DOHH2 (cell line): Measurements from ENCODE around the gene OR10H2.

Source experiments
- H3F3A ChIP-seq: fragments of 200-600 bp; sonication (generic), shearing (Covaris generic); 2 replicates; pipeline ENCODE4 v1.6.0; 2016; ENCODE audit warnings: antibody characterized with exemption, mild to moderate bottlenecking; ENCODE audit not compliant: control insufficient read depth, insufficient read depth
- H3K27ac ChIP-seq: fragments of 200-600 bp; sonication (generic); 2 replicates; pipeline ENCODE4 v1.5.1; 2014; ENCODE audit warnings: low read depth, mild to moderate bottlenecking, low read length, moderate library complexity
- H3K27me3 ChIP-seq: fragments of 200-600 bp; sonication (generic); 2 replicates; pipeline ENCODE4 v1.6.1; 2014; ENCODE audit warnings: mild to moderate bottlenecking, low read length, mixed read lengths; ENCODE audit not compliant: control insufficient read depth
- H3K36me3 ChIP-seq: fragments of 200-600 bp; sonication (generic); 2 replicates; pipeline ENCODE4 v1.6.1; 2014; ENCODE audit warnings: mild to moderate bottlenecking, low read length, moderate library complexity, mixed read lengths; ENCODE audit not compliant: control insufficient read depth
- H3K4me1 ChIP-seq: fragments of 200-600 bp; sonication (generic); 2 replicates; pipeline ENCODE4 v1.6.1; 2014; ENCODE audit warnings: mild to moderate bottlenecking, low read length, mixed read lengths; ENCODE audit not compliant: control insufficient read depth
- H3K4me2 ChIP-seq: fragments of 200-600 bp; sonication (generic); 2 replicates; pipeline ENCODE4 v1.6.0; 2014; ENCODE audit warnings: mild to moderate bottlenecking, low read length, moderate library complexity
- H3K4me3 ChIP-seq: fragments of 200-600 bp; sonication (generic); 2 replicates; pipeline ENCODE4 v1.5.1; 2014; ENCODE audit warnings: mild to moderate bottlenecking, low read length, mixed read lengths
- H3K79me2 ChIP-seq: fragments of 200-600 bp; sonication (generic); 2 replicates; pipeline ENCODE4 v1.6.1; 2014; ENCODE audit warnings: mild to moderate bottlenecking, low read length, mixed read lengths; ENCODE audit not compliant: control insufficient read depth
- H3K9me2 ChIP-seq: fragments of 200-600 bp; sonication (generic); replicated peaks from 2 replicates; pipeline ENCODE4 v1.6.1; 2014; ENCODE audit warnings: mild to moderate bottlenecking, low read length, mixed read lengths; ENCODE audit not compliant: control insufficient read depth
- H3K9me3 ChIP-seq: fragments of 200-600 bp; sonication (generic); 2 replicates; pipeline ENCODE4 v1.6.1; 2014; ENCODE audit warnings: antibody characterized with exemption, low read length, mixed read lengths; ENCODE audit not compliant: control insufficient read depth, insufficient read depth
- H4K20me1 ChIP-seq: fragments of 200-600 bp; sonication (generic); 2 replicates; pipeline ENCODE4 v1.6.0; 2014; ENCODE audit warnings: low read depth, mild to moderate bottlenecking, antibody characterized with exemption, low read length, moderate library complexity; ENCODE audit not compliant: control insufficient read depth, insufficient read depth
- CTCF ChIP-seq: fragments of 200-600 bp; sonication (generic); IDR thresholded peaks from one replicate; pipeline ENCODE4 v1.5.1; 2014; ENCODE audit warnings: antibody characterized with exemption, mild to moderate bottlenecking, low read depth, low read length; ENCODE audit not compliant: poor library complexity, severe bottlenecking
- EZH2phosphoT487 ChIP-seq: fragments of 200-600 bp; sonication (generic); IDR thresholded peaks from 2 replicates; pipeline ENCODE4 v1.6.1; 2017; ENCODE audit warnings: borderline replicate concordance, mild to moderate bottlenecking, antibody characterized with exemption, low read length, moderate library complexity, mixed read lengths

OR10H2 gene

GRCh38 chr19:15776264-15776663 is 48.4 kb downstream of the OR10H2 start:
- Histone ChIP-seq H3K4me2 (no peak overlapping the region), H4K20me1 (no peaks in the 10 kb centered on the region), H3K9me3 (no peaks in the 10 kb centered on the region)

DNA sequence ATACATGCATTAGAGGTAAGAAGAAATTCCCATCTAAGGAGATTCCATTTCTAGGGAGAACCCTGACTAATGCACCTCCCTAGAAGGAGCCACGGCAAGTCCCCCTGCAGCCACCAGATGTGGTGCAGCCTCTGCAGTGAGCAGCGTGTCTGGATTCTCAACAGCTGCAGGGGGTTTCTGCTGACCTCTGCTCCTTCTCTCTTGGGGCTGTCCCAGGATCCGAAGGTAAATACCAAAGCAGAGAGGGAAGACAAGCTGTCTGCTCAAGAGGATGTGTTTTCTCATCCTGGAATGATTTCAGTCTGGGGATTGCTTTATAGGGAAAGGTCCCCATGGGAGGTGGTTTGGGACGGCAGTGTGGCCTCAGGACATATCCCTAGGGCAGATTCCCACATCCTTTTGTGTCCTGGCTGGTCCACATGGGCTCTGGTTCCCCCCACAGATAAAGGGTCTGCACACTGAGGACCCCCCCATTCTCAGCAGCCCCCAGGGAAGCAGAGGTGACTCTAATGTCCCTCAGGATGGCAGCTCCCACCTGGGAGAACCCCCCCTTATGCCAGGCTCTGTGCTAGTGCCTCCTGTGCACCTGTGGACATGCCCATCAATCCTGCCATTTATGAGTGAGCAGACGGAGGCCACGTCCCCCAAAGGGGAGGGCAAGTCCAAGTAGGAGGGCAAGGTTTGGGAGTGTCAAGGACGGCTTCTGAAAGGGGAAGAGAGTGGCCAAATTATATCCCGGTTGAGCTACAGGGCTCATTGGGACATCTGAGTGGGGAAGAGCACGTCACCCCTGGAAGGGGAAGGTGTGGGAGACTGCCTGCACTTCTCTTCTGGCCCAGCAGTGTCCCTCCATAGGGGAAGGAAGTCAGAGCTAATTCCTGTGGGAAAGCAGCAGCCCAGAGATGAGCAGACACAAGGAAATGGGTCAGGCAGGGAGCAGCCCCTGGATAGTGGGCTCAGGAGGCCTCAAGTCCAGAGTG is 49.5 kb downstream of the OR10H2 start:
- H3K9me2 ChIP-seq = no peaks in the 10 kb centered on the region

More at GRCh38 chr19:15776264-15776663, 48.4 kb downstream of the OR10H2 start:
- no peak overlapping the region for H3K27ac ChIP-seq
- H3K4me3 ChIP-seq = no peak overlapping the region
- no peaks in the 10 kb centered on the region for H3K4me1 ChIP-seq
- TF ChIP-seq EZH2phosphoT487 = no peak
- no peak for TF ChIP-seq CTCF
- H3K27me3 ChIP-seq = no peaks in the 10 kb centered on the region
- no peaks in the 10 kb centered on the region for H3K9me2 ChIP-seq
- no peaks in the 10 kb centered on the region for H3F3A ChIP-seq
- H3K36me3 ChIP-seq = no peaks in the 10 kb centered on the region
- no peaks in the 10 kb centered on the region for H3K79me2 ChIP-seq

More for the DNA sequence above, 49.5 kb downstream of the OR10H2 start:
- no peaks in the 10 kb centered on the region for H3K36me3 ChIP-seq
- no peaks in the 10 kb centered on the region for H3K4me1 ChIP-seq
- H3F3A ChIP-seq = no peaks in the 10 kb centered on the region
- no peaks in the 10 kb centered on the region for H3K79me2 ChIP-seq
- H4K20me1 ChIP-seq = no peaks in the 10 kb centered on the region
- no peak overlapping the region for H3K4me3 ChIP-seq
- no peak overlapping the region for H3K27ac ChIP-seq
- H3K4me2 ChIP-seq = no peak overlapping the region
- H3K27me3 ChIP-seq = no peaks in the 10 kb centered on the region
- TF ChIP-seq EZH2phosphoT487 = no peak
- TF ChIP-seq CTCF = no peak
- no peaks in the 10 kb centered on the region for H3K9me3 ChIP-seq
